Mononuclear cell (primary cell): ENCODE data around the gene RNF212B. TPM values are rescaled to one million over a fixed set of nuclear protein-coding genes. Genes with fewer than 3 reads are reported as not detected.
"Not testable (repeated sequence)": the region's sequence is repeated elsewhere in the genome, so short reads cannot be mapped to it uniquely, and the experiment has no call there.

Source experiments
- H3K27me3 ChIP-seq: 2 replicates; pipeline ENCODE4 v1.6.0; 2011; ENCODE audit warnings: low read length, control low read depth; ENCODE audit not compliant: insufficient read depth
- H3K4me1 ChIP-seq: 2 replicates; pipeline ENCODE4 v1.5.1; 2011; ENCODE audit warnings: mild to moderate bottlenecking, low read length, control low read depth; ENCODE audit not compliant: insufficient read depth
- H3K4me3 ChIP-seq: 2 replicates; pipeline ENCODE4 v1.5.1; 2011; ENCODE audit warnings: mild to moderate bottlenecking, low read length, moderate library complexity
- H3K9me3 ChIP-seq: 2 replicates; pipeline ENCODE4 v1.5.1; 2011; ENCODE audit warnings: low read depth, mild to moderate bottlenecking, control low read depth, low read length
- total RNA-seq: library from RNA; depleted of rRNA; stranded (reverse); fragments of >200 nt; gene quantifications from one replicate; pipeline ENCODE4 v1.2.3, GENCODE V29; 2012

Gene RNF212B, protein sequence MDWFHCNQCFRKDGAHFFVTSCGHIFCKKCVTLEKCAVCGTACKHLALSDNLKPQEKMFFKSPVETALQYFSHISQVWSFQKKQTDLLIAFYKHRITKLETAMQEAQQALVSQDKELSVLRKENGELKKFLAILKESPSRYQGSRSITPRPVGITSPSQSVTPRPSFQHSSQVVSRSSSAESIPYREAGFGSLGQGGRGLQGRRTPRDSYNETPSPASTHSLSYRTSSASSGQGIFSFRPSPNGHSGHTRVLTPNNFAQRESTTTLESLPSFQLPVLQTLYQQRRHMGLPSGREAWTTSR
- total RNA-seq = 0.10 TPM

DNA sequence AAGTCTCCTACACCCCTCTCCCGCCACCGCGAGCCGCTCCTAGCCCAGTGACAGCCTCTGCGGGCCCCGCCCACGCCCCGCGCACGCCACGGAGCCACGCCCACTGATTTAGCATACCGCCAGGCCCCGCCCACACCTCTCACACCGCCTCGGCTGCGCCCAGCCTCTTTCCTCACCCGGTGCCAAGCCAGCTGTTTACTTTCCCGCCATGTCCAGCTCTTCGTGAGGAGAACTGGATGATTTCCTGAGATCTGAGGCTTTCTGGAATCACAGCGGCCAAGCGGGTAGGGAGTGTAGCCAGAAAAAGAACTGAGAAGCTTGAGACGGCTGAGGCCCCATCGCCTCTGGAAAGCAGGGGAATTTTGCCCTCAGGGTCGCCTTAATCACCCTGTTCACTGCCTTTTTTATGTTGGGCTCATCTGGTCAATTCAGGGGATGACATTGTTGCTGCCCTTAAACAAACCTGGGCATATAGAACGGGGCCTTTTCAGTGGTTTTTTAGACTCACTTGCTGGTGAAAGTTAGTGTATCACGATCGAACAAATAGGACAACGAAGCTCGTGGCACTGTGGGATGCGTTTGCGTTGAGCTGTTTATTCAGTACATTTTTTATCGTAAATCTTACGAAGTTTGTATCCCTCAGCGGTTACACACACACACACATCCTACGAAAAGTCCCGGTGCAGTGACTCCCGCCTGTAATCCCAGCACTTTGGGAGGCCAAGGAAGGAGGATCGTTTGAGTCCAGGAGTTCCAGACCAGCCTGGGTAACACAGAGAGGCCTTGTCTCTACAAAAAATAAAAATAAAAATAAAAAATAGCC lies at the start of gene RNF212B:
RNF212B (plus strand) TSS at position 165 of the 823 bp plus-strand sequence. CDS start 2,410 bp downstream, outside the sequence.
- peaks cover 9% of the 10 kb centered on the region for H3K4me1 ChIP-seq
- no peak within 1 kb of the TSS for H3K4me3 ChIP-seq
- H3K9me3 ChIP-seq = no peaks in the 10 kb centered on the region
- H3K27me3 ChIP-seq = peaks cover 6% of the 10 kb centered on the region

GRCh38 chr14:23193432-23193831 lies 44.3 kb upstream of the RNF212B start:
- no peak overlapping the region for H3K4me3 ChIP-seq
- no peaks in the 10 kb centered on the region for H3K9me3 ChIP-seq
- no peaks in the 10 kb centered on the region for H3K27me3 ChIP-seq
- no peaks in the 10 kb centered on the region for H3K4me1 ChIP-seq

GRCh38 chr14:23195552-23196101 lies 42.1 kb upstream of the RNF212B start:
- Histone ChIP-seq H3K27me3 (no peaks in the 10 kb centered on the region), H3K4me1 (no peaks in the 10 kb centered on the region), H3K9me3 (no peaks in the 10 kb centered on the region), H3K4me3 (no peak overlapping the region)

DNA sequence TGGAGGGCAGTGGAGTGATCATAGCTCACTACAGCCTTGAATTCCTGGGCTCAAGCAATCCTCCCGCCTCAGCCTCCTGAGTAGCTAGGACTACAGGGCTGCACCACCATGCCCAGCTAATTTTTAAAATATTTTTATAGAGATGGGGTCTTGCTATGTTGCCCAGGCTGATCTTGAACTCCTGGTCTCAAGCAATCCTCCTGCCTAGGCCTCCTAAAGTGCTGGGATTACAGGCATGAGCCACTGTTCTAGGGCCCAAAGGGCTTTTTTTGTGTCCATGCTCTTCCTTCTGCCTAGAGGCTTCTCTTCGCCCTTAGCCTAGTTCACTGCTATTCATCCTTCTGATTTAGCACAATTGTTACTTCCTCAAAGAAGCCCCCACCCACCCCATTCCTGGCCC lies 41.2 kb upstream of the RNF212B start:
- H3K27me3 ChIP-seq, H3K9me3 ChIP-seq, H3K4me1 ChIP-seq, H3K4me3 ChIP-seq: not testable (repeated sequence)

- H3K4me3 ChIP-seq, H3K4me1 ChIP-seq, H3K27me3 ChIP-seq, H3K9me3 ChIP-seq: not testable (repeated sequence)
These were observed 38.6 kb upstream of the RNF212B start for GRCh38 chr14:23199141-23199540.

- Histone ChIP-seq H3K9me3 (no peaks in the 10 kb centered on the region), H3K4me1 (no peaks in the 10 kb centered on the region), H3K27me3 (no peaks in the 10 kb centered on the region), H3K4me3 (no peak overlapping the region)
These were observed 35.7 kb upstream of the RNF212B start for GRCh38 chr14:23202001-23202400.

- Histone ChIP-seq H3K4me1 (no peaks in the 10 kb centered on the region), H3K27me3 (no peaks in the 10 kb centered on the region), H3K9me3 (no peaks in the 10 kb centered on the region), H3K4me3 (no peak overlapping the region)
These were observed 31.2 kb upstream of the RNF212B start for GRCh38 chr14:23206422-23207145.

DNA sequence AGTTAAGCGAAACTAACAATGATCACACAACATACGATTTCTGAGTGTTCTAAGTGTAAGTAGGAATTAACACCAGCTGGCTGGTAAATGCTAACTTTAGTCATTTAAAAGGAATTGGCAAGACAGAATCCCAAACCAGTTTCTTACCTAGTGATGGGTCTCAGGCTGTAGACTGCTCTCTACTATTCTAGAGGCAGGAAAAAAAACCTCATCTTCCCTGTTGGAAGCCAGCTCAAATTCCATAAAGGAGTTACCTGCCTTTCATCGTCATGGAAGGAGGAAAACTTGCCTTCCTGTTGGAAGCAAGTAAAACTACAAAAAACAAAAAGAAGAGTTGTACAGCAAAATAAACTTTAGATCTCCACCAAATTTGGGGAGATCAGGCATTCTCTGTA lies 30.6 kb upstream of the RNF212B start:
- no peaks in the 10 kb centered on the region for H3K9me3 ChIP-seq
- no peaks in the 10 kb centered on the region for H3K4me1 ChIP-seq
- no peaks in the 10 kb centered on the region for H3K27me3 ChIP-seq
- no peak overlapping the region for H3K4me3 ChIP-seq

- Histone ChIP-seq H3K9me3 (no peaks in the 10 kb centered on the region), H3K27me3 (no peaks in the 10 kb centered on the region), H3K4me1 (no peaks in the 10 kb centered on the region), H3K4me3 (no peak overlapping the region)
These were observed 29.4 kb upstream of the RNF212B start for GRCh38 chr14:23208324-23208723.

DNA sequence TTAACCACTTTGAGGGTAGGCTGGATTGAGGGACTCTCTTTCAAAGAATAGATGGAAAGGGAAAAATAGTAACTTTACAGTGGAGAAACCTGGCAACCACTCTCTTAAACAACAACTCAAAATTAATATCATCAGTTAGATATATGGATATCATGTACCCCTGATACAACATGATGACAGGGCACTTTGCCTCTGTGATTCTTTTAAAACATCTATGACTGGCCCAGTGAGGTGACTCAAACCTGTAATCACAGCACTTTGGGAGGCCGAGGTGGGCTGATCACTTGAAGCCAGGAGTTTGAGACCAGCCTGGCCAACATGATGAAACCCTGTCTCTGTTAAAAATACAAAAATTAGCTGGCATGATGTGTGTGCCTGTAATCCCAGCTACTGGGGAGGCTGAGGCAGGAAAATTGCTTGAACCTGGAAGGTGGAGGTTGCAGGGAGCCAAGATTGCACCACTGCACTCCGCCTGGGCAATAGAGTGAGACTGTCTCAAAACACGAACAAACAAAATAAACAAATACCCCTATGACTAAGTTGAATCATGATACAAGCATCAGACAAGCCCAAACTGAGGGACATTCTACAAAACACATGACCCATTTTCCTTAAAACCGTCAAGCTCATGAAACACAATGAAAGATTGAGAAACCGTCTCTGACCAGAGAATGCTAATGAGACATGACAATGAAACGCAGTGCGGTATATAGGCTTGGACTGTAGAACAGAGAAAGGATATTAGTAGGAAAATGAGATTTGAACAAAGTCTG lies 27.9 kb upstream of the RNF212B start:
- Histone ChIP-seq H3K27me3 (peaks cover 3% of the 10 kb centered on the region), H3K4me3 (no peak overlapping the region), H3K9me3 (no peaks in the 10 kb centered on the region), H3K4me1 (no peaks in the 10 kb centered on the region)

- Histone ChIP-seq H3K4me3 (no peak overlapping the region), H3K9me3 (no peaks in the 10 kb centered on the region), H3K4me1 (no peaks in the 10 kb centered on the region), H3K27me3 (peaks cover 3% of the 10 kb centered on the region)
These were observed 22.3 kb upstream of the RNF212B start for GRCh38 chr14:23215421-23215820.

DNA sequence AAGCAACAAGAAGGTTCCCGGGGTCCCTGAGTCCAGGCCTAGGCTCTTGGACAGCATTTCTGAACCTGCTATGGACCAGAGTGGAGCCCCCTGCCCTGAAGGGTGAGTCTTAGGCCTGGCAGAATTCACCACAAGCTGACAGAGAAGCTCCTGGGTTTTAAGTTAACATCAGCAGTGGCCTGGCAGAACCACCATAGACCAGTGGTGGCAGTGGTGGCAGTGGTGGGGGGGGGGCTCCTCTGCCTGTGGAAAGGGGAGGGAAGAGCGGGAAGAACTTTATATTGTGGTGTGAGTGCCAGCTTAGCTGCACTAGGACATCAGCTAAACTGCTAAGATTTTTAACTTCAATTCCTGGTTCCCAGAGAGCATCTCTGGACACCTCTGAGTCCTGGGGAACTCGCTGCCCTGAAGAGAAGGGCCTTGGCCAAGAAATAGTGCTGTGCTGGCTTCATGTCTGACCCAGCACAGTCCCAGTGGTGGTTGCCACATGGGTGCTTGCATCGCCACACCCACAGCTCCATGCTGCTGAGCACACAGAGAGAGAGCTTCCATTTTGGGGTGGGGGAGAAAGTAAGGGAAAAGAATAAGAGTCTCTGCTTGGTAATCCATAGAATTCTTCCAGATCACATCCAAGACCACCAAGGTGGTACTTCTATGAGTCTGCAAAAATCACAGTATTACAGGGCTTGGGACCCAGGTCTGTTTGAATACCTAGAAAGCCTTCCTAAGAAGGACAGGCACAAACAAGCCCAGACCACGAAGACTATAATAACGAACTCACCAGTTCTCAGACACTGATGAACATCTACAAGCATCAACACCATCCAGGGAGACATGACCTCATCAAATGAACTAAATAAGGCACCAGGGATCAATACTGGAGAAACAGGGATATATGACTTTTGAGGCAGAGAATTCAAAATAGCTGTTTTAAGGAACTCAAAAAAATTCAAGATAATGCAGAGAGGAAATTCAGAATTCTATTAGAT lies 20.4 kb upstream of the RNF212B start:
- Histone ChIP-seq H3K4me1 (no peaks in the 10 kb centered on the region), H3K9me3 (no peaks in the 10 kb centered on the region), H3K27me3 (peaks cover 3% of the 10 kb centered on the region), H3K4me3 (no peak overlapping the region)

DNA sequence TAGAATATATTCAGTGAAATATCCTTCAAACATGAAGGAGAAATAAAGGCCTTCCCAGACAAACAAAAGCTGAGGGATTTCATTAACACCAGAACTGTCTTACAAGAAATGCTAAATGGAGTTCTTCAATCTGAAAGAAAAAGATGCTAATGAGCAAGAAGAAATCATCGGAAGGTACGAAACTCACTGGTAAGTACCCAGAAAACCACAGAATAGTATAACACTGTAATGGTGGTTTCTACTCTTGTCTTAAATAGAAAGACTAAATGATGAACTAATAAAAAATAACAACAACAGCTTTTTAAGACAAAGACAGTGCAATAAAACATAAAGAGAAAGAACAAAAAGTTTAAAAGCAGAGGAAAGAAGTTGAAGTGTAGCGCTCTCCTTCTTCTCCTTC lies 18.7 kb upstream of the RNF212B start:
- no peak overlapping the region for H3K4me3 ChIP-seq
- no peaks in the 10 kb centered on the region for H3K4me1 ChIP-seq
- no peaks in the 10 kb centered on the region for H3K9me3 ChIP-seq
- H3K27me3 ChIP-seq = no peaks in the 10 kb centered on the region
